HepG2 (cell line): ENCODE data around the gene DDX24. TPM values are rescaled to one million over a fixed set of nuclear protein-coding genes. Genes with fewer than 3 reads are reported as not detected.

Source experiments
- DR1 ChIP-seq: sonication (generic); formaldehyde crosslinking; IDR thresholded peaks from 2 replicates; pipeline ENCODE4 v1.8.0; 2021; ENCODE audit warnings: mild to moderate bottlenecking, missing genetic modification reagents, inconsistent platforms
- GATAD1 ChIP-seq: IDR thresholded peaks from 2 replicates; pipeline ENCODE4 v1.6.1; 2016; ENCODE audit warnings: missing genetic modification reagents, missing compliant biosample characterization
- ISX ChIP-seq: sonication (generic); formaldehyde crosslinking; conservative IDR thresholded peaks from 2 replicates; pipeline ENCODE4 v1.5.0; 2020; ENCODE audit warnings: missing genetic modification reagents
- JUND ChIP-seq: sonication (generic); formaldehyde crosslinking; IDR thresholded peaks from 2 replicates; pipeline ENCODE4 v1.8.0; 2022; ENCODE audit warnings: mild to moderate bottlenecking, missing genetic modification reagents
- KLF12 ChIP-seq: sonication (generic); formaldehyde crosslinking; IDR thresholded peaks from 2 replicates; pipeline ENCODE4 v1.4.0; 2020; ENCODE audit warnings: missing genetic modification reagents, borderline replicate concordance
- MYC ChIP-seq: sonication (generic); formaldehyde crosslinking; IDR thresholded peaks from 2 replicates; pipeline ENCODE4 v1.9.0; 2021; ENCODE audit warnings: missing genetic modification reagents, borderline replicate concordance
- NCOA2 ChIP-seq: sonication (generic); formaldehyde crosslinking; IDR thresholded peaks from 2 replicates; pipeline ENCODE4 v1.8.0; 2022; ENCODE audit warnings: inconsistent platforms
- NCOR1 ChIP-seq: fragments of 200-600 bp; sonication (generic); IDR thresholded peaks from 2 replicates; pipeline ENCODE4 v1.7.0; 2017; ENCODE audit warnings: antibody characterized with exemption, low read length, borderline replicate concordance
- NR3C1 ChIP-seq: sonication (generic); formaldehyde crosslinking; IDR thresholded peaks from 2 replicates; pipeline ENCODE4 v1.4.0; 2020; ENCODE audit warnings: missing genetic modification reagents
- PITX1 ChIP-seq: sonication (generic); formaldehyde crosslinking; IDR thresholded peaks from 2 replicates; pipeline ENCODE4 v1.5.1; 2020; ENCODE audit warnings: mild to moderate bottlenecking, missing genetic modification reagents
- PLRG1 ChIP-seq: fragments of 450-650 bp; conservative IDR thresholded peaks from 2 replicates; pipeline ENCODE4 v1.6.1; 2016
- RBFOX2 ChIP-seq: fragments of 200-400 bp; formaldehyde crosslinking; IDR thresholded peaks from 2 replicates; pipeline ENCODE4 v1.6.1; 2017; ENCODE audit warnings: low read depth, mild to moderate bottlenecking, low read length
- RNF2 ChIP-seq: fragments of 450-650 bp; conservative IDR thresholded peaks from 2 replicates; pipeline ENCODE4 v1.6.1; 2016; ENCODE audit warnings: low read depth
- SP5 ChIP-seq: IDR thresholded peaks from 2 replicates; pipeline ENCODE4 v1.6.1; 2016; ENCODE audit warnings: low read depth, borderline replicate concordance
- ZBTB3 ChIP-seq: sonication (generic); formaldehyde crosslinking; IDR thresholded peaks from 2 replicates; pipeline ENCODE4 v1.4.0; 2020; ENCODE audit warnings: low read depth, mild to moderate bottlenecking, moderate library complexity, missing genetic modification reagents, borderline replicate concordance
- ZEB1 ChIP-seq: IDR thresholded peaks from 2 replicates; pipeline ENCODE4 v1.6.1; 2012; ENCODE audit warnings: mild to moderate bottlenecking, low read depth, inconsistent platforms; ENCODE audit not compliant: insufficient replicate concordance
- ZHX1 ChIP-seq: sonication (generic); formaldehyde crosslinking; IDR thresholded peaks from 2 replicates; pipeline ENCODE4 v1.8.1; 2022; ENCODE audit warnings: low read depth, mild to moderate bottlenecking, missing genetic modification reagents
- ZNF121 ChIP-seq: sonication (generic); formaldehyde crosslinking; IDR thresholded peaks from 2 replicates; pipeline ENCODE4 v1.5.0; 2020; ENCODE audit warnings: mild to moderate bottlenecking, missing genetic modification reagents
- ZNF510 ChIP-seq: sonication (generic); formaldehyde crosslinking; IDR thresholded peaks from 2 replicates; pipeline ENCODE4 v1.4.0; 2020; ENCODE audit warnings: low read depth, mild to moderate bottlenecking, missing genetic modification reagents
- ZNF652 ChIP-seq: IDR thresholded peaks from 2 replicates; pipeline ENCODE4 v1.6.1; 2016; ENCODE audit warnings: low read depth, borderline replicate concordance
- polyA plus RNA-seq, 8 experiments: library from polyadenylated mRNA; depleted of rRNA in 3 of 8; stranded (reverse) in 7 of 8; unstranded in 1 of 8; fragments of >200 nt; fragmentation: Illumina TruSeq in 4 of 8; extraction: Trizol in 4 of 8; gene quantifications; 2 replicates each; pipeline versions ENCODE4 v1.2.1 to v1.2.3, GENCODE V29; 2011 to 2016; ENCODE audit warnings: low read depth in 4 of 8, missing spikeins in 1 of 8, mixed read lengths in 1 of 8; ENCODE audit not compliant: insufficient read depth in 1 of 8
- total RNA-seq, 5 experiments: library from RNA; depleted of rRNA; stranded (reverse); fragments of >200 nt; fragmentation: Illumina TruSeq; extraction: Trizol; gene quantifications; 2 replicates each; pipeline ENCODE4 v1.2.3, GENCODE V29; 2016; ENCODE audit warnings: low read depth in 1 of 5
- TF ChIP-seq, protein P1 (sequence below): sonication (generic); formaldehyde crosslinking; IDR thresholded peaks from 2 replicates; pipeline ENCODE4 v1.4.0; 2020; ENCODE audit warnings: missing genetic modification reagents
- TF ChIP-seq, protein P2 (sequence below): sonication (generic); formaldehyde crosslinking; IDR thresholded peaks from 2 replicates; pipeline ENCODE4 v1.5.1; 2020; ENCODE audit warnings: mild to moderate bottlenecking, missing genetic modification reagents, borderline replicate concordance

The DDX24 gene
- total and polyA plus RNA-seq, 2 of the 13 experiments (the other 11 are each of a cell fraction or from before 2014, with no cell fraction given): 67.3 to 149 TPM

- TF ChIP-seq ZHX1 (CRISPR knock-in tag) (0 out of 2 replicates have a peak, but pooled peaks have one; percentile 18), NR3C1 (CRISPR knock-in tag) (no peak), PITX1 (CRISPR knock-in tag) (peak; percentile 47; the same call in 1 of the 2 replicates), KLF12 (CRISPR knock-in tag) (no peak), ZNF652 (no peak), ZBTB3 (CRISPR knock-in tag) (no peak), RNF2 (no peak), RBFOX2 (peak; percentile 86), ISX (CRISPR knock-in tag) (no peak), GATAD1 (CRISPR knock-in tag) (peak; percentile 85), NCOR1 (no peak), DR1 (peak; percentile 55; the same call in 1 of the 2 replicates), SP5 (CRISPR knock-in tag) (peak; percentile 30; the same call in 1 of the 2 replicates), MYC (CRISPR knock-in tag) (peak; percentile 51; the same call in 1 of the 2 replicates), ZNF510 (CRISPR knock-in tag) (no peak), PLRG1 (no peak), ZNF121 (no peak), NCOA2 (no peak), ZEB1 (no peak), JUND (CRISPR knock-in tag) (no peak)
- TF ChIP-seq, protein P1, sequence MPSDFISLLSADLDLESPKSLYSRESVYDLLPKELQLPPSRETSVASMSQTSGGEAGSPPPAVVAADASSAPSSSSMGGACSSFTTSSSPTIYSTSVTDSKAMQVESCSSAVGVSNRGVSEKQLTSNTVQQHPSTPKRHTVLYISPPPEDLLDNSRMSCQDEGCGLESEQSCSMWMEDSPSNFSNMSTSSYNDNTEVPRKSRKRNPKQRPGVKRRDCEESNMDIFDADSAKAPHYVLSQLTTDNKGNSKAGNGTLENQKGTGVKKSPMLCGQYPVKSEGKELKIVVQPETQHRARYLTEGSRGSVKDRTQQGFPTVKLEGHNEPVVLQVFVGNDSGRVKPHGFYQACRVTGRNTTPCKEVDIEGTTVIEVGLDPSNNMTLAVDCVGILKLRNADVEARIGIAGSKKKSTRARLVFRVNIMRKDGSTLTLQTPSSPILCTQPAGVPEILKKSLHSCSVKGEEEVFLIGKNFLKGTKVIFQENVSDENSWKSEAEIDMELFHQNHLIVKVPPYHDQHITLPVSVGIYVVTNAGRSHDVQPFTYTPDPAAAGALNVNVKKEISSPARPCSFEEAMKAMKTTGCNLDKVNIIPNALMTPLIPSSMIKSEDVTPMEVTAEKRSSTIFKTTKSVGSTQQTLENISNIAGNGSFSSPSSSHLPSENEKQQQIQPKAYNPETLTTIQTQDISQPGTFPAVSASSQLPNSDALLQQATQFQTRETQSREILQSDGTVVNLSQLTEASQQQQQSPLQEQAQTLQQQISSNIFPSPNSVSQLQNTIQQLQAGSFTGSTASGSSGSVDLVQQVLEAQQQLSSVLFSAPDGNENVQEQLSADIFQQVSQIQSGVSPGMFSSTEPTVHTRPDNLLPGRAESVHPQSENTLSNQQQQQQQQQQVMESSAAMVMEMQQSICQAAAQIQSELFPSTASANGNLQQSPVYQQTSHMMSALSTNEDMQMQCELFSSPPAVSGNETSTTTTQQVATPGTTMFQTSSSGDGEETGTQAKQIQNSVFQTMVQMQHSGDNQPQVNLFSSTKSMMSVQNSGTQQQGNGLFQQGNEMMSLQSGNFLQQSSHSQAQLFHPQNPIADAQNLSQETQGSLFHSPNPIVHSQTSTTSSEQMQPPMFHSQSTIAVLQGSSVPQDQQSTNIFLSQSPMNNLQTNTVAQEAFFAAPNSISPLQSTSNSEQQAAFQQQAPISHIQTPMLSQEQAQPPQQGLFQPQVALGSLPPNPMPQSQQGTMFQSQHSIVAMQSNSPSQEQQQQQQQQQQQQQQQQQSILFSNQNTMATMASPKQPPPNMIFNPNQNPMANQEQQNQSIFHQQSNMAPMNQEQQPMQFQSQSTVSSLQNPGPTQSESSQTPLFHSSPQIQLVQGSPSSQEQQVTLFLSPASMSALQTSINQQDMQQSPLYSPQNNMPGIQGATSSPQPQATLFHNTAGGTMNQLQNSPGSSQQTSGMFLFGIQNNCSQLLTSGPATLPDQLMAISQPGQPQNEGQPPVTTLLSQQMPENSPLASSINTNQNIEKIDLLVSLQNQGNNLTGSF (CRISPR knock-in tag): 0 out of 2 replicates have a peak, but pooled peaks have one; percentile 35
- TF ChIP-seq, protein P2, sequence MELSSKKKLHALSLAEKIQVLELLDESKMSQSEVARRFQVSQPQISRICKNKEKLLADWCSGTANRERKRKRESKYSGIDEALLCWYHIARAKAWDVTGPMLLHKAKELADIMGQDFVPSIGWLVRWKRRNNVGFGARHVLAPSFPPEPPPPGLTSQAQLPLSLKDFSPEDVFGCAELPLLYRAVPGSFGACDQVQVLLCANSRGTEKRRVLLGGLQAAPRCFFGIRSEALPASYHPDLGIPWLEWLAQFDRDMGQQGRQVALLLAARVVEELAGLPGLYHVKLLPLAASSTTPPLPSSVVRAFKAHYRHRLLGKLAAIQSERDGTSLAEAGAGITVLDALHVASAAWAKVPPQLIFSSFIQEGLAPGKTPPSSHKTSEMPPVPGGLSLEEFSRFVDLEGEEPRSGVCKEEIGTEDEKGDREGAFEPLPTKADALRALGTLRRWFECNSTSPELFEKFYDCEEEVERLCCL: peak; percentile 86; the same call in 1 of the 2 replicates
Observed at GRCh38 chr14:94080621-94081385, at the start of gene DDX24, which contains the start of gene IFI27L1 (continued).
